ENCODE results near the gene CIZ1.

CIZ1 gene

DNA sequence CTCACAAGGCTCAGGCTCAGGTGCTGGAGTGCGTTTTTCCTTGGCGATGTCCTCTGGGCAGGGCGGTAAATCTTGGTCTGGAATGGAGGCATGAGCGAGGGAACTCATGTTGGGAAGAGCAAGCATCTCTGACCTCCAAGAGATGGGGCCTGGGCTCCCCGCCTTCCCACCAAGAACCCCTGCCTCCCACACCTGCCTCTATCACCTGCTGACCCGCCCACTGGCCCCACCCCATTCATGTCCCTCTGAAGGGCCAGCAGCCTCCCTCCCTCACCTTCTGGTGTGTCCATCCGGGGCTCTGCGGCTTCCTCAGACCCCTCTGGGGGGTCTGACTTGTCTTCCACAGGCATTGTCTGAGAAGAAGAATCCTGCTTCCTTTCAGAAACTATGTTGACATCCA is 10.9 kb downstream of the CIZ1 start:
- H3K4me3 ChIP-seq (ENCODE audit: low read length), result no peak overlapping the region
- H3F3A ChIP-seq (ENCODE audit: control insufficient read depth, insufficient read depth), result no peaks in the 10 kb centered on the region
- H3K79me2 ChIP-seq (ENCODE audit: control insufficient read depth, low read length), result no peaks in the 10 kb centered on the region
- H3K4me2 ChIP-seq (ENCODE audit: low read length), result no peak overlapping the region
- peaks cover 14% of the 10 kb centered on the region; the same call in 1 of the 2 replicates for H3K9me3 ChIP-seq (ENCODE audit: control insufficient read depth, insufficient read depth, low read length)
- H3K36me3 ChIP-seq (ENCODE audit: control insufficient read depth, low read length), result peaks cover 74% of the 10 kb centered on the region
- H3K9me2 ChIP-seq (replicated peaks; ENCODE audit: control insufficient read depth, low read length), result no peaks in the 10 kb centered on the region
- no peak overlapping the region for H3K27ac ChIP-seq (ENCODE audit: low read depth, low read length)
- no peaks in the 10 kb centered on the region for H4K20me1 ChIP-seq (ENCODE audit: control insufficient read depth, insufficient read depth, low read depth, low read length)
- no peaks in the 10 kb centered on the region for H3K27me3 ChIP-seq (ENCODE audit: control insufficient read depth, low read length)
- TF ChIP-seq, protein P1, sequence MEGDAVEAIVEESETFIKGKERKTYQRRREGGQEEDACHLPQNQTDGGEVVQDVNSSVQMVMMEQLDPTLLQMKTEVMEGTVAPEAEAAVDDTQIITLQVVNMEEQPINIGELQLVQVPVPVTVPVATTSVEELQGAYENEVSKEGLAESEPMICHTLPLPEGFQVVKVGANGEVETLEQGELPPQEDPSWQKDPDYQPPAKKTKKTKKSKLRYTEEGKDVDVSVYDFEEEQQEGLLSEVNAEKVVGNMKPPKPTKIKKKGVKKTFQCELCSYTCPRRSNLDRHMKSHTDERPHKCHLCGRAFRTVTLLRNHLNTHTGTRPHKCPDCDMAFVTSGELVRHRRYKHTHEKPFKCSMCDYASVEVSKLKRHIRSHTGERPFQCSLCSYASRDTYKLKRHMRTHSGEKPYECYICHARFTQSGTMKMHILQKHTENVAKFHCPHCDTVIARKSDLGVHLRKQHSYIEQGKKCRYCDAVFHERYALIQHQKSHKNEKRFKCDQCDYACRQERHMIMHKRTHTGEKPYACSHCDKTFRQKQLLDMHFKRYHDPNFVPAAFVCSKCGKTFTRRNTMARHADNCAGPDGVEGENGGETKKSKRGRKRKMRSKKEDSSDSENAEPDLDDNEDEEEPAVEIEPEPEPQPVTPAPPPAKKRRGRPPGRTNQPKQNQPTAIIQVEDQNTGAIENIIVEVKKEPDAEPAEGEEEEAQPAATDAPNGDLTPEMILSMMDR (IDR thresholded peaks at IDR 0.05; ENCODE audit: low read depth, low read length, poor library complexity, severe bottlenecking), result no peak
- TF ChIP-seq EZH2phosphoT487 (IDR thresholded peaks at IDR 0.05; ENCODE audit: borderline replicate concordance, low read length), result no peak
- H3K4me1 ChIP-seq (ENCODE audit: control insufficient read depth, low read length), result no peaks in the 10 kb centered on the region

DNA sequence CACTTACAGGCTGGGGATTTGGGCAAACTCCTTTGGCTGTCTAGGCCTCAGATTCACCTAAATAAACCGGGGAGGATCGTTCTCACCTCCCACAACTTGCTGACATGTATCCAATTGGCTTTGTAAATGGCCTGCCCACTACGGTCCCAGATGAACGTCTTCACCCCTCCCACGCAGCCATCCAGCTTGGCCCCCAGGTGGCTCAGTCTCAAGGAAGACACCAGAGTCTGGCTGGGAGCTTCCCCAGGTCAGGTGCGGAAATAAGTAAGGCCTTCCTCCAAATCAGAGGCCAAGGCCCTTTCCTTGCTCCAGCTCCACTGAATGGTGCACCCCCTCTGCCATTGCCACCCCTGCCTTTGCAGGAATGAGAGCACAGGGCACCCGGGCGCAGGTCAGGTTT is 11.4 kb downstream of the CIZ1 start:
- Histone ChIP-seq H3K4me2 (ENCODE audit: low read length) (no peak overlapping the region), H3K4me1 (ENCODE audit: control insufficient read depth, low read length) (no peaks in the 10 kb centered on the region), H3K9me2 (replicated peaks; ENCODE audit: control insufficient read depth, low read length) (no peaks in the 10 kb centered on the region), H3K9me3 (ENCODE audit: control insufficient read depth, insufficient read depth, low read length) (peaks cover 14% of the 10 kb centered on the region; the same call in 1 of the 2 replicates), H3K27ac (ENCODE audit: low read depth, low read length) (no peak overlapping the region), H3K36me3 (ENCODE audit: control insufficient read depth, low read length) (peaks cover 74% of the 10 kb centered on the region), H3K79me2 (ENCODE audit: control insufficient read depth, low read length) (no peaks in the 10 kb centered on the region), H4K20me1 (ENCODE audit: control insufficient read depth, insufficient read depth, low read depth, low read length) (no peaks in the 10 kb centered on the region), H3F3A (ENCODE audit: control insufficient read depth, insufficient read depth) (no peaks in the 10 kb centered on the region), H3K27me3 (ENCODE audit: control insufficient read depth, low read length) (no peaks in the 10 kb centered on the region), H3K4me3 (ENCODE audit: low read length) (no peak overlapping the region)
- TF ChIP-seq, protein P1 (IDR thresholded peaks at IDR 0.05; ENCODE audit: low read depth, low read length, poor library complexity, severe bottlenecking), result no peak
- no peak for TF ChIP-seq EZH2phosphoT487 (IDR thresholded peaks at IDR 0.05; ENCODE audit: borderline replicate concordance, low read length)

DNA sequence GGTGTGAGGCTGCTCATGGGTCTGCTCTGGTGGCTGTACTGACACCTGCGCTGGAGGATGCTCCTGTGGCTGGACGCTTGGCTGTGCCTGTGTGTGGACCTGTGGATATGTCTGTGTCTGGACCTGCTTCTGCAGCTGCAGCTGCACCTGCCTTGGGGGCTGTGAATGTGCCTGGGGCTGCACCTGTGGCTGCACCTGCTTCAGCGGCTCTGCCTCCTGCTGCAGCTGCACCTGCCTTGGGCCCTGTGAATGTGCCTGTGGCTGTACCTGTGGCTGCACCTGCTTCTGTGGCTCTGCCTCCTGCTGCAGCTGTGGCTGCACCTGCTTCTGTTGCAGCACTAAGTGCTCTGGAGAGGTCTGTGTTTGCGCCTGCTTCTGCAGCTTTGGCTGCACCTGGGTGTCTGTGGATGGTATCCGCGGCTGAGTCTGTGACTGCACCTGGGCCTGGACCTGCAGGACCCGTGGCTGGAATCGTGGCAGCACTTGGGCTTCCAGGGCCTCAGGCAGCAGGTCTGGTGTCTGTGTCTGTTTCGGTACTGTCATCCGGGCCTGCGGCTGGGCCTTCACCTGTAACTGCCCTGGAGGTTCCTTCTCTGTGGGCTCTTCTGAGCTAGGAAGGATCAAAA is 12.5 kb downstream of the CIZ1 start:
- Histone ChIP-seq H3K27ac (ENCODE audit: low read depth, low read length) (no peak overlapping the region), H3K9me2 (replicated peaks; ENCODE audit: control insufficient read depth, low read length) (no peaks in the 10 kb centered on the region), H3K4me3 (ENCODE audit: low read length) (no peak overlapping the region), H3K4me2 (ENCODE audit: low read length) (no peak overlapping the region), H4K20me1 (ENCODE audit: control insufficient read depth, insufficient read depth, low read depth, low read length) (no peaks in the 10 kb centered on the region), H3K36me3 (ENCODE audit: control insufficient read depth, low read length) (peaks cover 74% of the 10 kb centered on the region), H3K4me1 (ENCODE audit: control insufficient read depth, low read length) (no peaks in the 10 kb centered on the region), H3K9me3 (ENCODE audit: control insufficient read depth, insufficient read depth, low read length) (peaks cover 14% of the 10 kb centered on the region; the same call in 1 of the 2 replicates), H3K27me3 (ENCODE audit: control insufficient read depth, low read length) (no peaks in the 10 kb centered on the region), H3K79me2 (ENCODE audit: control insufficient read depth, low read length) (no peaks in the 10 kb centered on the region), H3F3A (ENCODE audit: control insufficient read depth, insufficient read depth) (no peaks in the 10 kb centered on the region)
- no peak for TF ChIP-seq EZH2phosphoT487 (IDR thresholded peaks at IDR 0.05; ENCODE audit: borderline replicate concordance, low read length)
- TF ChIP-seq, protein P1 (IDR thresholded peaks at IDR 0.05; ENCODE audit: low read depth, low read length, poor library complexity, severe bottlenecking), result no peak

Data from DOHH2 (cell line).